ENCODE data around the gene ACBD5. TPM values are rescaled to one million over a fixed set of nuclear protein-coding genes. Genes with fewer than 3 reads are reported as not detected.
"Not testable (repeated sequence)": the region's sequence is repeated elsewhere in the genome, so short reads cannot be mapped to it uniquely, and the experiment has no call there.

Gene ACBD5
- total RNA-seq, 1 experiment from 2014 or later, result 21.1 TPM

DNA sequence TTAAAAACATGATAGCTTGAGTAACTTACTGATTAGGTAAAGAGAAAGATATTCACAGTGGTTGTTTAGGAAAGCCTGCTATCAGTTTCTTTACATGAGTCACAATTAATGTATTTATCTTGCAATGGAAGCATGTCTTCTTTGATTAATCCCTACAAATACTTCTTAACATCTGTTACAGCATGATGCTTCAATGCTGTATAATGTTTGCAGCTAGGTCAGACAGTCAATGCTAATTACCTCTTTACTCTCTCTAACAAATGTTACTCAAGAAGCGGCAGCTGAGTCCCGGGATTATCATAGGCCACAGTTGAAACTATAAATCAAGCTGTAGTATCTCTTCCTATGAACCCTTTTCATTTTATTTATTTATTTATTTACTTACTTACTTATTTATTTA lies 33.2 kb downstream of the ACBD5 start:
- H3K27me3 ChIP-seq, result no peaks in the 10 kb centered on the region

DNA sequence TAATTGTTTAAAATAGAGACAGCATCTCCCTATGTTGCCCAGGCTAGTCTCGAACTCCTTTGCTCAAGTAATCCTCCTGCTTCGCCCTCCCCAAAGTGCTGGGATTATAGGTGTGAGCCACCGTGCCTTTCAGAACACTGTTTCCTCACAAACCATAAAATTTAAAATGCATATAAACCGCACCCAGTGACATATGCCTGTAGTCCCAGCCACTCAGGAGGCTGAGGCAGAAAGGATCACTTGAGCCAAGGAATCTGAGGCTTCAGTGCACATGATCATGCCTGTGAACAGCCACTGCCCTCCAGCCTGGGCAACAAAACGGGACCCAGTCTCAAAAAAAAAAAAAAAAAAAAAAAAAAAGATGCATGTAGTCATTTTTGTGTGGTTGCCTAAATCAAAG lies 36.8 kb downstream of the ACBD5 start:
- H3K36me3 ChIP-seq, result peaks cover 55% of the 10 kb centered on the region
- no peaks in the 10 kb centered on the region for H3K4me1 ChIP-seq
- no peak for DNase-seq
- no peak overlapping the region for H3K27ac ChIP-seq
- H3K9me3 ChIP-seq (replicated peaks), result no peaks in the 10 kb centered on the region
- no peak overlapping the region for H3K4me3 ChIP-seq
- no peaks in the 10 kb centered on the region for H3K27me3 ChIP-seq

More for the DNA sequence above, 33.2 kb downstream of the ACBD5 start:
- Histone ChIP-seq H3K36me3 (peaks cover 78% of the 10 kb centered on the region), H3K4me3 (no peak overlapping the region), H3K9me3 (replicated peaks) (no peaks in the 10 kb centered on the region), H3K27ac (no peak overlapping the region), H3K4me1 (no peaks in the 10 kb centered on the region)
- DNase-seq, result no peak

DNA sequence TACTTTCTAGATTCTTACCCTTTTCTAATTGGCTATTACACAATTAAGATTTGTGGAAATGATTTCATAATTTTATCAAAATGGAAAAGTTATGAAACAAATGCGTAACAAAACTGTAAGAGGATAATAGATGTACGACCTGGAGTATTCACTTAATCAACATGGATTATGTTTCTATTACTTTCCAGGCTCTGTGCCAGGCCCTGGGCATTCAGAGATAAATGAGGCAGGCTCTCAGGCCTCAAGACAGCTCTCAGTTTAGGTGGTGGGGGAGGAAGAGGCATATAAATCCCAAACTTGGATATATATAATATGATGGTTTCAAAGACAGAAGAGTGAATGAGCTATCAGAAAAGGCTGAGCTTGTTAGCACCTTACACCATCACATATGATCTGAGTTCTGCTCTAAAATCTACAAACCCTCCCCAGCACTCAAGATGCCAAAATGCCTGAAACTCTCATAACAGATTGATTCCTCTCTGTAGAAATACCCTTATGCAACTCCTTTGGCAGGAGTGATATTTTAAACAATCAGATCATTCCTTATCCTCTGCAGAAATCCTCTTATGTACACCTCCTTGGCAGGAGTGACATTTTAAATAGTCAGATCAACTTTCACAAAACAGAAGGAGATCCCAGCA lies 42.5 kb downstream of the ACBD5 start:
- no peaks in the 10 kb centered on the region for H3K9me3 ChIP-seq (replicated peaks)
- H3K27me3 ChIP-seq, result no peaks in the 10 kb centered on the region
- no peak overlapping the region for H3K4me3 ChIP-seq
- DNase-seq, result no peak
- H3K27ac ChIP-seq, result no peak overlapping the region
- no peaks in the 10 kb centered on the region for H3K4me1 ChIP-seq
- H3K36me3 ChIP-seq, result peaks cover 26% of the 10 kb centered on the region

DNA sequence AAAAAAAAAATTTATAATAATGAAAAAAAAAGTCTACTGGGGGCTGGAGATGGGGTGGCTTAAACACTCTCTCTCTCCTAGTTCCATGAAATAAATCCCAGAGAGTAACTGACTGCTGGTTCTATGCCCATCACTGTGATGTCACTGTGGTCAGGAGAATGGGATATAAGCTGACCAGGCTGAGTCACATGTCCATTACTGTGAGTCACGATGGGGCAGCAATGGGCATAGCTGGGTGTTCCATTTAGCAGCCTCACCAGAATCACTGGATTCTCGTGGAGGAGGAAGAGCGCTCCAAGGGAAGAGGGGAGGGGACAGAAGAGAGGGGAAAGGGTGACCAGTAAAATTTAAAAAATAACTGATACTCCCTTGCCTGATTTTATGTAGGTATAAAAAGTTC lies 48.3 kb downstream of the ACBD5 start:
- H3K27me3 ChIP-seq, result no peaks in the 10 kb centered on the region
- H3K9me3 ChIP-seq (replicated peaks), result no peaks in the 10 kb centered on the region
- peak; percentile 66 to 72 for DNase-seq
- H3K27ac ChIP-seq, result no peak overlapping the region
- H3K4me1 ChIP-seq, result peaks cover 4% of the 10 kb centered on the region
- H3K4me3 ChIP-seq, result no peak overlapping the region
- H3K36me3 ChIP-seq, result peaks cover 17% of the 10 kb centered on the region; the same call in 1 of the 2 replicates

GRCh38 chr10:27190508-27190907 lies 50.1 kb downstream of the ACBD5 start:
- DNase-seq, result no peak
- H3K36me3 ChIP-seq, result peaks cover 29% of the 10 kb centered on the region
- no peaks in the 10 kb centered on the region for H3K27me3 ChIP-seq
- no peak overlapping the region for H3K4me3 ChIP-seq
- H3K4me1 ChIP-seq, result peaks cover 4% of the 10 kb centered on the region
- no peak overlapping the region for H3K27ac ChIP-seq
- no peaks in the 10 kb centered on the region for H3K9me3 ChIP-seq (replicated peaks)

DNA sequence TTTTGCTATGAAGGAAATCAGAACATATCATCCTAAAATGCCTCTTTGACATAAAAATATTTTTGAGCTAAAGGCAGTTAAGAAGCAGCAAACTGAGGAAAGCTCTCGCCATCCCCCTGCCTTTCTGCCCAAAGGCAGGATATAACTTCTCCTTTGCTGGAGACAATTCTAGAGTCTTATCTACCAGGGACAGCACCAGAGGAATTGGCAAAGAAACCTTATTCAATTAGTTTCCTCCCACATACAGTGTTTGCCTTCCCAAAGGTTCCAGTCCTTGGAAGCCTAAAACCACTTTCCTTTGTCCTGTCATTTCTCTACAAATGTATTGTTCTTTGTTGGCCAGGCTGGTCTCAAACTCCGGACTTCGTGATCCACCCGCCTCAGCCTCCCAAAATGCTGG lies 51.7 kb downstream of the ACBD5 start:
- Histone ChIP-seq H3K27me3 (no peaks in the 10 kb centered on the region), H3K4me3 (no peak overlapping the region), H3K36me3 (peaks cover 42% of the 10 kb centered on the region), H3K9me3 (replicated peaks) (no peaks in the 10 kb centered on the region), H3K4me1 (peaks cover 4% of the 10 kb centered on the region), H3K27ac (no peak overlapping the region)
- DNase-seq, result no peak

DNA sequence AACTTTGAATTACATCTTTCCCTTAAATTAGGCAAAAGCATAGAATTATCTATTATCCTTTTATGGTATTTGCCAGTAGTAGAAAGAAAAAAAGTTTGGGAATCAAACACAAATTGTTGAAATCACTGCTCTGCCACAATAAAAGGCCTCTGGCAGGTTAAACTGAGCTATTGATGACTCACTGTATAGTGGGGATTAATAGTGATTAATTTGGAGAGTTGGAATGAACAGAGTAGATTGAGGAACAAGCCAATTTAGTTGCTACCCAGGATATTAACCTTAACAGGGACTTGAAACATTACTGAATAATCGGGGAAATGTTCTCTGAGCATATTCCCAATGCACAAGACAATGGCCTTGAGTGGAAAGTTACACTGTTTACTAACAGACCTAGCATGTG lies 52.3 kb downstream of the ACBD5 start:
- Histone ChIP-seq H3K36me3 (peaks cover 48% of the 10 kb centered on the region), H3K4me3 (no peak overlapping the region), H3K9me3 (replicated peaks) (no peaks in the 10 kb centered on the region), H3K27ac (no peak overlapping the region), H3K4me1 (peaks cover 4% of the 10 kb centered on the region), H3K27me3 (no peaks in the 10 kb centered on the region)
- DNase-seq, result no peak

- Histone ChIP-seq H3K9me3 (replicated peaks) (no peaks in the 10 kb centered on the region), H3K27ac (no peak overlapping the region), H3K4me3 (no peak overlapping the region), H3K36me3 (peaks cover 90% of the 10 kb centered on the region), H3K27me3 (no peaks in the 10 kb centered on the region), H3K4me1 (no peaks in the 10 kb centered on the region)
- DNase-seq, result no peak
Measured at GRCh38 chr10:27169849-27170248, 70.7 kb downstream of the ACBD5 start.

DNA sequence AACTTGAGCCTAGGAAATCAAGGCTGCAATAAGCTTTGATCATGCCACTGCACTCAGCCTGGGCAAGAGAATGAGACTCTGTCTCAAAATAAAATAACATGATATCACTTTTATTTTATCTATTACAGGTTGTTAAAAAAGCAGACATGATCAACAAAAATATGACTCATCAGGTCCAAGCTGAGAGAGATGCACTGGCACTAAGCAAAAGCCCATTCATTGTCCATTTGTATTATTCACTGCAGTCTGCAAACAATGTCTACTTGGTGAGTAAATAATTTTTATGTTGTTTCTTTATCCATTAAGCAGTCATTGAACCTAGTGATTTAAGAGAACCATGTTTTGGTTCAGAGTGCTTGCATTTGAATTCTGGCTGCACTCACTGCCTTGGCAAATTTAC lies 82.2 kb downstream of the ACBD5 start:
- no peaks in the 10 kb centered on the region for H3K27me3 ChIP-seq
- no peak overlapping the region for H3K27ac ChIP-seq
- H3K4me3 ChIP-seq, result no peak overlapping the region
- DNase-seq, result no peak
- no peaks in the 10 kb centered on the region for H3K9me3 ChIP-seq (replicated peaks)
- no peaks in the 10 kb centered on the region; the same call in 1 of the 2 replicates for H3K4me1 ChIP-seq
- peaks cover 58% of the 10 kb centered on the region for H3K36me3 ChIP-seq

DNA sequence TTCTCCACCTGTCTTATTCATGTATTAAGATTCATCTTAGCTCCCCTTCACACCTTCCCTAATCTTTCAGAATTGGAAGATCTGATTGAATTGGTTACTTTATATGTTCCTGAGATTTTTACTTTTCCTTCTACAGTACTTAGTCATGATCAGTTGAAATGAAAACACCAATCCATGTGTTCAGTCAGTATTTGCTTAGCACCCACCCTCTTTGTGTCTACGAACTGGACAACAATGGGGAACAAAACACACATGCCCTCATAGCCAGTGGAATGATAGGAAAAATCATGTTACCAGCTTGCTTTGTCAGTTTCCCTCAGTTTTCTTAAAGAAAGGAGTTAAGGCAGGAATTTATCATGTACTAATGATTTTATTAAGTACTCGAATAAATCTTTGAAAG lies 83.4 kb downstream of the ACBD5 start:
- no peaks in the 10 kb centered on the region for H3K27me3 ChIP-seq
- no peaks in the 10 kb centered on the region; the same call in 1 of the 2 replicates for H3K4me1 ChIP-seq
- peak overlapping the region; percentile 82; the same call in 1 of the 2 replicates for H3K4me3 ChIP-seq
- peaks cover 48% of the 10 kb centered on the region for H3K36me3 ChIP-seq
- no peak for DNase-seq
- no peaks in the 10 kb centered on the region for H3K9me3 ChIP-seq (replicated peaks)
- H3K27ac ChIP-seq, result no peak overlapping the region

GRCh38 chr10:27156566-27156965 lies 84.0 kb downstream of the ACBD5 start:
- Histone ChIP-seq H3K36me3 (peaks cover 43% of the 10 kb centered on the region), H3K4me3 (peak overlapping the region; percentile 82)
- not testable (repeated sequence) for H3K9me3 ChIP-seq (replicated peaks); H3K27ac ChIP-seq; H3K27me3 ChIP-seq; DNase-seq; H3K4me1 ChIP-seq

DNA sequence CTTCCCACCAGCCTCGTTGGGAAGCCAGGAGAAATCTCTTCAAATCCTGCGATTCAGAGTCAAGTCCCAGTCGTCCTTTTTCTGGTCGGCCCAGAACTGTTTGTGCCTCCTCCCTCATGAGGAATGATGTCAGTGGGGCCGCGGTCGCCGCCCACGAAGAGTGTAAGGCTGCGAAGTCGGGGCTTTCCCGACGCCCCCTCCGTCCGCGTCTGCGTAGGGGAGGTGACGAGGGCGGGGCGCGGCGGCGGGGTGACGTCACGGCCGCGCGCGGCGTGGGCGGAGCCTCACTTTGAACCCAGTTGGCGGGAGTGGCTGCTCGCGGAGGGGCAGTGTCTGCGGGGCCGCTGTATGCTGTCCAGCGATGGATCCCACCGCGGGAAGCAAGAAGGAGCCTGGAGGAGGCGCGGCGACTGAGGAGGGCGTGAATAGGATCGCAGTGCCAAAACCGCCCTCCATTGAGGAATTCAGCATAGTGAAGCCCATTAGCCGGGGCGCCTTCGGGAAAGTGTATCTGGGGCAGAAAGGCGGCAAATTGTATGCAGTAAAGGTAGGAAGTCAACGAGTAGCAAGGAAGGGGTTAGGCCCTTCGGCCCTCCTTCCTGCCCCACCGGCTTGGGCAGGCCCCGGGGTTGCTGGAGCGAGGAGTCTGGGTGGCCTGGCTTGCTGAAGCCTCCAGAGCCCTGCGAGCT lies 85.4 kb downstream of the ACBD5 start, which contains the start of gene MASTL:
Gene MASTL, plus strand, starts transcription at position 287 of the 689 bp plus-strand sequence. Its CDS starts 75 bp downstream, at position 362.
- peaks cover 34% of the 10 kb centered on the region for H3K36me3 ChIP-seq

GRCh38 chr10:27153845-27154193 lies 86.8 kb downstream of the ACBD5 start:
- Histone ChIP-seq H3K36me3 (peaks cover 30% of the 10 kb centered on the region), H3K4me3 (peak overlapping the region; percentile 82), H3K9me3 (replicated peaks) (no peaks in the 10 kb centered on the region), H3K27me3 (no peaks in the 10 kb centered on the region), H3K27ac (peak overlapping the region; percentile 87), H3K4me1 (no peaks in the 10 kb centered on the region)
- peak; percentile 30 to 57 for DNase-seq

More for the DNA sequence above, 85.4 kb downstream of the ACBD5 start, which contains the start of gene MASTL:
- H3K4me1 ChIP-seq, result no peaks in the 10 kb centered on the region; the same call in 1 of the 2 replicates
- peak within 1 kb of the TSS; percentile 82 for H3K4me3 ChIP-seq
- peak; percentile 93 to 96 for DNase-seq
- no peaks in the 10 kb centered on the region for H3K9me3 ChIP-seq (replicated peaks)
- H3K27me3 ChIP-seq, result no peaks in the 10 kb centered on the region
- H3K27ac ChIP-seq, result peak within 1 kb of the TSS; percentile 87

- Histone ChIP-seq H3K27ac (peak overlapping the region; percentile 87), H3K4me3 (peak overlapping the region; percentile 82), H3K36me3 (peaks cover 30% of the 10 kb centered on the region), H3K9me3 (replicated peaks) (no peaks in the 10 kb centered on the region), H3K27me3 (no peaks in the 10 kb centered on the region), H3K4me1 (no peaks in the 10 kb centered on the region)
- DNase-seq, result no peak
Measured at GRCh38 chr10:27153329-27153728, 87.3 kb downstream of the ACBD5 start.

GRCh38 chr10:27152687-27153086 lies 87.9 kb downstream of the ACBD5 start:
- Histone ChIP-seq H3K27ac (no peak overlapping the region), H3K36me3 (peaks cover 31% of the 10 kb centered on the region), H3K4me3 (peak overlapping the region; percentile 82), H3K9me3 (replicated peaks) (no peaks in the 10 kb centered on the region), H3K4me1 (no peaks in the 10 kb centered on the region), H3K27me3 (no peaks in the 10 kb centered on the region)
- no peak for DNase-seq
